ENCODE measurements around the gene IQCF6.

- TF ChIP-seq CTCF (IDR thresholded peaks at IDR 0.05): no peak
- no peak for TF ChIP-seq ZFX (IDR thresholded peaks at IDR 0.05; ENCODE audit: borderline replicate concordance)
Observed at GRCh38 chr3:51777985-51778384, 1.1 kb downstream of the IQCF6 start.
